C4-2B (cell line): Measurements from ENCODE around the gene DIS3L2.

Experiments used
- H3K27ac ChIP-seq: fragments of 450-650 bp; 2 replicates; pipeline ENCODE4 v1.5.1; 2017
- ZFX ChIP-seq: fragments of 450-650 bp; IDR thresholded peaks from 2 replicates; pipeline ENCODE4 v1.6.1; 2017
- TF ChIP-seq, protein P1 (sequence below): fragments of 450-650 bp; conservative IDR thresholded peaks from 2 replicates; pipeline ENCODE4 v1.5.1; 2017; ENCODE audit warnings: mild to moderate bottlenecking

Gene DIS3L2

DNA sequence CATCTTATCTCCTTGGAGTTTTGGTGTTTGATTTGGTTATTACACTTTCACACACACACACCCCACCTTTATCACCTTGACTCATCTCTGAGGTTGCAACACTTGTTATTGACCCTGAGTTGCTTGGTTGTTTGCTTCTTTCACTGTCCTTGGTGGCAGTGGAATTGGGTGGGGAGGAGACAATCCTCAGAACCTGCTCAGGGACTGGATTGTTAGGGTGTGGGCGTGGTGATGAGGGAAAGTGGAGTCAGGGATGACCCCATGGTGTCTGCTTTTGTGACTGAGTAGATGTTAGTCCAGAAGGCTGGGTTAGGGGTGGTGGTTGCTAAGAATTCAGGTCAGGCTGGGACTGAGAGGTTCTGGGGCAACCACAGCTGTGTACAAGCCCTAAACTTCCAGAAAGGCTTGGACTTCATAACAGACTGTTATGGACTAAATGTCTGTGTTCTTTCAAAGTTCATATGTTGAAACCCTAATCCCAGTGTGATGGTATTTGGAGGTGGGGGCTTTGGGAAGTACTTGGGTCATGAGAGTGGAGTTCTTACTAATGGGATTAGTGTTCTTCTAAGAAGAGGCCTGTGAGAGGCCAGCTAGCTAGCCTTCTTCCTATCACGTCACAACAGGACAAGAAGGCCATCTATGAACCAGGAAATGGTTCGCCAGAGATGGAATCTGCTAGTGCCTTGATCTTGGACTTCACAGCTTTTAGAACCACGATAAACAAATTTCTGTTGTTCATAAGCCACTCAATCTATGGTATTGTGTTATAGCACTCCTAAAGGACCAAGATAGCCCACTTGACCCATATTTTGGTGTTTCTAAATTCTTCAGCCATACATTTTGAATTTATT, 3.4 kb upstream of the DIS3L2 start:
- no peak for TF ChIP-seq ZFX
- TF ChIP-seq, protein P1, sequence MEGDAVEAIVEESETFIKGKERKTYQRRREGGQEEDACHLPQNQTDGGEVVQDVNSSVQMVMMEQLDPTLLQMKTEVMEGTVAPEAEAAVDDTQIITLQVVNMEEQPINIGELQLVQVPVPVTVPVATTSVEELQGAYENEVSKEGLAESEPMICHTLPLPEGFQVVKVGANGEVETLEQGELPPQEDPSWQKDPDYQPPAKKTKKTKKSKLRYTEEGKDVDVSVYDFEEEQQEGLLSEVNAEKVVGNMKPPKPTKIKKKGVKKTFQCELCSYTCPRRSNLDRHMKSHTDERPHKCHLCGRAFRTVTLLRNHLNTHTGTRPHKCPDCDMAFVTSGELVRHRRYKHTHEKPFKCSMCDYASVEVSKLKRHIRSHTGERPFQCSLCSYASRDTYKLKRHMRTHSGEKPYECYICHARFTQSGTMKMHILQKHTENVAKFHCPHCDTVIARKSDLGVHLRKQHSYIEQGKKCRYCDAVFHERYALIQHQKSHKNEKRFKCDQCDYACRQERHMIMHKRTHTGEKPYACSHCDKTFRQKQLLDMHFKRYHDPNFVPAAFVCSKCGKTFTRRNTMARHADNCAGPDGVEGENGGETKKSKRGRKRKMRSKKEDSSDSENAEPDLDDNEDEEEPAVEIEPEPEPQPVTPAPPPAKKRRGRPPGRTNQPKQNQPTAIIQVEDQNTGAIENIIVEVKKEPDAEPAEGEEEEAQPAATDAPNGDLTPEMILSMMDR, result no peak

DNA sequence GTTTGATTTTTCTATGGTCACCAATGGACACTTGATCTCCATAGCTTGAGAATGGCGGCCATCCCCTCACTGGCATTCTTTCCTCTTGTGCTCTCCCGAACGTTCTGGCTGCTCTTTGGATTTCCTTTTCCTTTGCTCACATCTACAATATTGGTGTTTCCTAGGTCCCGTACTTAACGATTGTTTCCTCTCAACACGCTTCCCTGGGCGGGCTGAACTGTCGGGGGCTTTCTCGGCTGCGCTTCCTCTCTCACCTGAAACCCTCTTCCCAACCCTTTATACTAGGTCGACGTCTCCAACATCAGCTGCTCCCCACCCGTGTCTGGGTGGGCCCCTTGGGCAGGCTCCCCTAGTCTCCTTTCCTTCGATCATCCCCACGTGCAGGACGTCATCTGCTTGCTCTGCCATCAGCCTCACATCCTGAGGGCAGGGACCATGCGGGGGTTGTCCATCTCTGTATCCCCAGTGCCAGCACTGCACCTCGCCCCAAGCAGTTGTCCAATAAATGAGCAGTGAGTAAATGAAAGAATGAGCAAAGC, 634 bp upstream of the DIS3L2 start:
- TF ChIP-seq, protein P1, result no peak
- TF ChIP-seq ZFX, result no peak
- peak overlapping the region; percentile 87 for H3K27ac ChIP-seq

More for the DNA sequence above, 3.4 kb upstream of the DIS3L2 start:
- no peak overlapping the region for H3K27ac ChIP-seq

DNA sequence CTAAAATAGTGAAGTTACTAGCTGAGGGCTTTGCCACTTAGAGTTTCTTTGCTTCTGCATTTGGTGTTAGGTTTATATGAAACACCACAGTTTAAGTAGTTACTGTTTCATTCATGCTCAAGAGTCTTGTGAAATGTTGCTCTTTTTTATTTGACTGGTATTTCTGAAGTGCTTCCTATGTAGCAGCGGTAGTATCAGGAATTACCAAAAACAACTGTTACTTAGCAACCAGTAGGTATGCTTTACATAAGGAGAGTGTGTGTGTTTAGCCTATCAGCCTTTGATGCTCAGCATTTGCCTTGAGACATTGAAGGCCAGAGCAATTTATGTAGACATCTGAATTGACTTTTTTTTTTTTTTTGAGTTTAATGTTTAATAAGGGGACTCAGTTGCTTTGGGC, 3.6 kb downstream of the DIS3L2 start:
- no peak overlapping the region for H3K27ac ChIP-seq
- TF ChIP-seq, protein P1, result no peak
- no peak for TF ChIP-seq ZFX

DNA sequence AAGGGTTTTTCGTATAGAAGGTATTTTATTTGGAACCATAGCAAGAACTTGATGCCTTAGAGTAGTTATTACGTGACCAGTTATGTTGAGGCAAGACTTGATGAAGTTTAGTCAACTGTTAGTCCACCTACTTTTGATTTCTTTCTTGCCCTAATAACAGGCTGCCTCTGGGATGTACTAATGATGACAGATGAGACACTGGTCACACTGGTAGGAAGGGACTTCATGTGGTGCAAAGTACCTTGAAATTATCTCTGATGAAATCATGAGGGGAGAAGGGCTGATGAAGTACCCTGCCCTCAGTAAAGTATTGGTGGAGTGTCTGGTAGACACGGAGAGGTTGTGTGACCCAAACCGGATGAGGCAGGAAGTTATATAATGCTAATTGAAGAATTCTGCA, 5.4 kb downstream of the DIS3L2 start:
- TF ChIP-seq, protein P1, result no peak
- no peak for TF ChIP-seq ZFX
- no peak overlapping the region for H3K27ac ChIP-seq

DNA sequence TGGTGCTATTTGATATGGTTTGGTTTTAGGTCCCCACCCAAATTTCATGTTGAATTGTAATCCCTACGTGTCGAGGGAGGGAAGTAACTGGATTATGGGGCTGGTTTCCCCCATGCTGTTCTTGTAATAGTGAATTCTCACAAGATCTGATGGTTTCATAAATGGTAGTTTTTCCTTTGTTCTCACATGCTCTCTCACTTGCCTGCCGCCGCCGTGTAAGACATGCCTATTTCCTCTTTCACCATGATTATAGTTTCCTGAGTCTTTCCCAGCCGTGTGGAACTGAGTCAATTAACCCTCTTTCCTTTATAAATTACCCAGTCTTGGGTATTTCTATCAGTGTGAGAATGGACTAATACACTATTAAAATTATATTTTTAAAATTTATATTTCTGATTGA, 7.3 kb downstream of the DIS3L2 start:
- H3K27ac ChIP-seq, result no peak overlapping the region

DNA sequence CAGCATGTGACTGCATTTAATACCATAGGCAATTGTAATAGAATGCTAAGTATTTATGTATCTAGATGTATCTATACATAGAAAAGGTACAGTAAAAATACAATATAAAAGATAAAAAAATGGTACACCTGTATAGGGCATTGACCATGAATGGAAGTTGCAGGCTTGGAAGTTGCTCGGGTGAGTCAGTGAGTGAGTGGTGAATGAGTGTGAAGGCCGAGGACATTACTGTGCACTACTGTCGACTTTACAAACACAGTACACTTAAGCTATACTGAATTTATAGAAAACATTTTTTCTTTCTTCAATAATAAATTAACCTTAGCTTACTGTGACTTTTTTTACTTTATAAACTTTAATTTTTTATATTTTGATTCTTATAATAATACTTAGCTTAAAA, 8.9 kb downstream of the DIS3L2 start:
- no peak overlapping the region for H3K27ac ChIP-seq
- TF ChIP-seq, protein P1, result no peak
- no peak for TF ChIP-seq ZFX

More for the DNA sequence above, 7.3 kb downstream of the DIS3L2 start:
- TF ChIP-seq, protein P1, result no peak
- no peak for TF ChIP-seq ZFX

DNA sequence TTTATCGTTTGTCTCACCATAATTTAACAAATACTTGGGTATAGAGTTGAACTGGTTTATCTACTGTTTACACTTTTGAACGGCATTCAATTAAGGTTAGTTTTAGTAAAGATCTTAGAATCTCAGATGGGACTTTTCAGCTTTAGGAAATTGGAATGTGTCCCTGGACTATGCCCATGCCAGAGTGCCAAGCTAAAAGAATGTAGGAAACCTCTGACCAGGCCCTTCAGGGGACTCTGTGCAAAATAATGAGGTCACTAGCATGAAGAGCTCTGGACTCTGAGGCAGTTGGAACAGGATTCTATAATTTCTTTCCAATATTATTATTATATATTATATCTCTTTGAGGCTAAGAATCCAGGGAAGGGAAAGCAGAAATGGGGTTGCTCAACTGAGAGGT, 13.5 kb downstream of the DIS3L2 start:
- H3K27ac ChIP-seq, result no peak overlapping the region
- TF ChIP-seq, protein P1, result no peak
- no peak for TF ChIP-seq ZFX
